ENCODE measurements around the gene CAP2. TPM values are rescaled to one million over a fixed set of nuclear protein-coding genes. Genes with fewer than 3 reads are reported as not detected.

CAP2 gene, protein sequence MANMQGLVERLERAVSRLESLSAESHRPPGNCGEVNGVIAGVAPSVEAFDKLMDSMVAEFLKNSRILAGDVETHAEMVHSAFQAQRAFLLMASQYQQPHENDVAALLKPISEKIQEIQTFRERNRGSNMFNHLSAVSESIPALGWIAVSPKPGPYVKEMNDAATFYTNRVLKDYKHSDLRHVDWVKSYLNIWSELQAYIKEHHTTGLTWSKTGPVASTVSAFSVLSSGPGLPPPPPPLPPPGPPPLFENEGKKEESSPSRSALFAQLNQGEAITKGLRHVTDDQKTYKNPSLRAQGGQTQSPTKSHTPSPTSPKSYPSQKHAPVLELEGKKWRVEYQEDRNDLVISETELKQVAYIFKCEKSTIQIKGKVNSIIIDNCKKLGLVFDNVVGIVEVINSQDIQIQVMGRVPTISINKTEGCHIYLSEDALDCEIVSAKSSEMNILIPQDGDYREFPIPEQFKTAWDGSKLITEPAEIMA
- total RNA-seq (2022; extraction: Qiagen RNA extraction), result 9.2 to 14.4 TPM (median 10.6 TPM) in 5 replicates

DNA sequence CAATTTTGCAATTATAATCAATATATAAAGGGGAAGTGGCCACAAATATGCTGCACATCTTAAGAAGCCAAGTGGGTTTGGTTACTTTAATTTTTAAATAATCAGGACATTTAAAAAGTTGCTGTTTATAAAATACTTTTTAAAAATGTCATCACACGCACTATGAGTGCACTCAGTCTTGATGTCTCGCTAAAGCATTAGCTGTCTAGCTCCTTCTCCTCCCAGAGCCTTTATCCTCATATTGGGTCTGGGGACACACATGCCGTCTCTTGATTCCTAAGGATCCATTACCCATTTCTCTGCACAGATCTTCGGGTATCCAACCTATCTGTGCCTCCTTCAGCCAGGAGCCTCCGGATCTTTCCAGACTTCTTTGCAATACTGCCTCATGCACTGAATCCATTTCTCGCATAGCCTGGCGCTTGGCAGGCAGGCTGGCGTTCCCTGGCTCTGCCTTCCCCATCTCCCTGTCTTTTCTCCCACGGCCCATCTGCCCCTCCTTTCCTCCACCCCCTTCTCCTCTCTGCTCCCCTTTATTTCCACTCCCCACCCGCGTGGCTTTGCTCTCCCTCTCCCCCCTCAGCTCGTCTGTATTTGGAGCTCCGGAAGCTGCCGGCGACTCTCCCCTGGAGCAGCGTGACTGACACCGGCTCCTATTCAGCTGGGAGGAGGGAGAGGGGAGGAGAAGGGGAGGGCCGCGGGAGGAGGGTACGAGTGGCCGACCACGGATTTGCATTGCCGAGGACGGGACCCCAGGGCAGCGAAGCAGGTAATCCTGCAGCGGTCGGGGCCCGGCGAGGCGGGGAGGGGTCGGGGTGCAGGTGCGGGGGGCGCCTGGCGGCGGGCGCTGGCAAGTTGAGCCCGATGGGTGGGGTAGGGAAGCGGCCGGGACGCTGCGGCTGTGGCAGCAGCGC is at the start of gene CAP2:
Gene CAP2 (plus strand): TSS at position 618 of the 914 bp plus-strand sequence. CDS start 27,961 bp downstream, outside the sequence.

DNA sequence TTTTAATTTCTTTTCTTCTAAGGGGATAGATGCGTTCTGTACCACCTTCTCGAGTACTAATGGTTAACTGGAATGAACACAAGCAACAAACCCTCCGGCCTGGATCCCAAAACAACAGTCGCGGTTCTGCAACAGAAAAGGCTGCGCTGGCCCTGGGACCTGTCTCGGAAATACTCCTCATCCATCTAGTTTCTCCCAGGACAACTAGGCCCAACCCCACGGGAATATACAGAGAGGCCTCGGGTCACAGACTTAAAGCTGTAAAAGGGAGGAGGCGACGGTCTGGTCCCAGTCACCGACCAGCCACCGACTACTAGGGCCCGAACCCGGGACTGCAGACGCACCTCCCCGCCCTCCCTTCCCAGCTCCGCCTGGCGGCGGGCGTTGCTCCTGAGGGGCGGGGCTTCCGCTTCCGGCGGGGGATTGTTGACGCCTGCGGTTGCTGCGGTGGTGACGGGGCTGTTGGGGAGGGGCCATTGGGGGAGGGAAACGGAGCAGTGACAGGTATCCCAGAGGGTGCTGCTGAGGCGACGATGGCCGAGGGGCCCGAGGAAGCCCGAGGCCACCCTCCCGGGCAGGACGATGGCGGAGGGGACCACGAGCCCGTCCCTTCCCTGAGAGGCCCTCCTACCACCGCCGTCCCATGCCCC is 206.6 kb downstream of the CAP2 start, which contains the start of gene FAM8A1:
Gene FAM8A1 (plus strand): TSS at position 426 of the 650 bp plus-strand sequence. CDS start 108 bp downstream, at position 534.

Other genes with a start within 250 kb of the CAP2 start
- gene RBM24, start 112.2 kb upstream of the CAP2 start, total RNA-seq (2022; extraction: Qiagen RNA extraction), result 4.7 to 6.0 TPM (median 5.3 TPM) in 5 replicates
- gene FAM8A1, start 206.7 kb downstream of the CAP2 start, total RNA-seq (2022; extraction: Qiagen RNA extraction), result 3.5 to 4.8 TPM (median 4.1 TPM) in 5 replicates

Measured in A549 treated with AZD2906 at 1 μM for 4 hours (cell line).